NCI-H1930 (cell line): ENCODE results near the gene NPIPB8.
"Not testable (repeated sequence)": the region's sequence is repeated elsewhere in the genome, so short reads cannot be mapped to it uniquely, and the experiment has no call there.

Source experiments
- DNase-seq, 2 experiments: peaks; one replicate each; lab custom pipeline; 2025; lab: John Stamatoyannopoulos, UW

Gene NPIPB8

DNA sequence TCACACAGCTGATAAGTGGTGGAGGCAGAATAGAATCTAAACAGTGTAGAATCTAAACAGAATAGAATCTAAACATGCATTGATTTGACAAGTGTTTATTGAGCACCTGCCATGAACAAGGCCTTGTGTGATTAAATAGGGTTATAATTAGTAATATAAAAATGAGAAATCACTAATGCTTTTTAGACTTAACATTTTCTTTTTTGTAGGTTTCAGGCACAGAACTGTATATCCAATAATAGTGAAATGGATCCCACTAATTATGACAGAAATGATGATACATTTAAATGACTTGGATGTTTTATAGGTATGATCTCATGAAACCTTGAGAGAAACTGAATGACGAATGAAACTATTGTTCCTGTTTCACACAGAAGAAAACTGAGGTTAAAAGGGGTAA lies at the start of gene NPIPB8:
NPIPB8 (plus strand) TSS at position 301 of the 400 bp plus-strand sequence. CDS start 296 bp downstream, outside the sequence.
- not testable (repeated sequence) for DNase-seq

DNA sequence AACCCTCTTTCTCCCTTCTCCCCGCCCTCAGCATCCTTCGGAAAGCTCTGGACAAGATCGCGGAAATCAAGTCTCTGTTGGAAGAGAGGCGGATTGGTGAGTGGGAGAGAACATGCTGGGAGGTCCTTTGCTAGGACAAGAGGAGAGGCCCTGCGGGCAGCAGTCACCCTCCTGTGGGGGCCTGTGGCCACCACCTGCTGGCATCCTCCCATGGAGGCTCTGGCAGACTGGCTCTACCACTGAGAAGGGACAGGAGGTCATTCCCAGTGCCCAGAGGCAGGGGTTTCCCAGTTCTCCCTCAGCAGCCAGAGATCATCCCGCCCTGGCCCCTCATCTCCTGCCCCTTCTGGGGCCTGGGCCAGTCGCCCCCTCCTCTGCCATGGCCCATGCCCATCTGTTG lies 48.8 kb upstream of the NPIPB8 start:
- no peak for DNase-seq

DNA sequence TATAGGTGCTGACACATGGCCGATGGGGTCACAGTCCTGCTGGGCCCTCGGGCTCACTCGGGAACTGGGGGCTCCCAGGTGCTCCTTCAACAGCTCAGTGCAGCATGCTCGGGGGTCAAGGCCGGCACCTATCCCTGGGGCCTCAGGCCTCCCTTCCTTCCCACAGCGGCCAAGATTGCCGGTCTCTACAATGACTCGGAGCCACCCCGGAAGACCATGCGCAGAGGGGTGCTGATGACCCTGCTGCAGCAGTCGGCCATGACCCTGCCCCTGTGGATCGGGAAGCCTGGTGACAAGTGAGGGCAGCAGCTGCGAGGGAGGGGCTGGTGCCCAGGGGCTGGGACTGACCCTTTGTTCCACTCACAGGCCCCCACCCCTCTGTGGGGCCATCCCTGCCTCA lies 47.9 kb upstream of the NPIPB8 start:
- no peak for DNase-seq

DNA sequence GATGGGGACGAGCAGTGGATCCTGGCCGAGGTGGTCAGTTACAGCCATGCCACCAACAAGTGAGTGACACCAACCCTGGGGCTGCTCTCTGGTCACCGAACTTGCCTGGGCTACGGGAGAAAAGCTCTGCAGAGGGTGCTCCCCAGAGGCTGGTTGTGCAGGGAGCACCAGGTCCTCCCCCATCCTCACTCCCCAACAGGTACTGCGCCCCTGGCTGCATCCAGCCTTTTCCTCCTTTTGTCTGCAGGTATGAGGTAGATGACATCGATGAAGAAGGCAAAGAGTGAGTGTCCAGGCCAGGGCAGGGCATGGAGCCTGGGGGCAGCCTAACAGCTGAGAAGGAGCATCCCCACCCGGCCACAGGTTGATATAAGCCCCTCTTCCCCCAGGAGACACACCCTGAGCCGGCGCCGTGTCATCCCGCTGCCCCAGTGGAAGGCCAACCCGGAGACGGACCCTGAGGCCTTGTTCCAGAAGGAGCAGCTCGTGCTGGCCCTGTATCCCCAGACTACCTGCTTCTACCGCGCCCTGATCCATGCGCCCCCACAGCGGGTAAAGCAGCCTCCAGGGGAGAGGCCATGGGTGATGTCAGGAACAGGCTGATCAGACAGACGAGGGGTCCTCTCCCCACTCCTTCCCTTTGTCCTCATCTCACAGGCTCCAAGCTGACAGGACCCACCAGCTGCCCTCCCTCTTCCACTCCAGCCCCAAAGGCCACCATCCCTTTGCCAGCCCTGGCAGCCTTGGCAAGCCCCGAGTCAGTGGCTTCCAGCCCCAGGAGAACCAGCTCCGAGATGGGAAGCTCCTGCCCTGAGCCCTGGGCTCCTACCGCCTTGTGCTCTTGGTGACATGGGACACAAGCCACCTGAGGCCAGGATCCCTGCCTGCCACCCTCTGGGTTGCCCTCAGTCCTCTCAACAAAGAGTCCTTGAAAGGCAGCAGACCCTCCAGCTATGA lies 47.2 kb upstream of the NPIPB8 start:
- DNase-seq = no peak

DNA sequence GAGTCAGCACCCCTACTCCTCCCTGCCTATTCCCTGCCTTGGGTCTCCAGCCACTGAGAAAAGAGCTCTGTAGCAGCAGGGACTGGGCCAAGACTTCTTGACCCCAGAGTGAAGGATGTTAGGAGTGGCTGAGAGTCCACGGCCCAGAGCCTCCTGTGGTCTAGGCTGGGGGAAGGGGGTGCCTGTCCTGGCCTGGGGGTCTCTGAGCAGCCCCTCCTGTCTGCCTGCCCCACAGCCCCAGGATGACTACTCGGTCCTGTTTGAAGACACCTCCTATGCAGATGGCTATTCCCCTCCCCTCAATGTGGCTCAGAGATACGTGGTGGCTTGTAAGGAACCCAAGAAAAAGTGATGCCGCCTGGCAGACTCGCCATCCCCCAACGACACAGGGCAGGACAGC lies 46.5 kb upstream of the NPIPB8 start:
- no peak for DNase-seq

DNA sequence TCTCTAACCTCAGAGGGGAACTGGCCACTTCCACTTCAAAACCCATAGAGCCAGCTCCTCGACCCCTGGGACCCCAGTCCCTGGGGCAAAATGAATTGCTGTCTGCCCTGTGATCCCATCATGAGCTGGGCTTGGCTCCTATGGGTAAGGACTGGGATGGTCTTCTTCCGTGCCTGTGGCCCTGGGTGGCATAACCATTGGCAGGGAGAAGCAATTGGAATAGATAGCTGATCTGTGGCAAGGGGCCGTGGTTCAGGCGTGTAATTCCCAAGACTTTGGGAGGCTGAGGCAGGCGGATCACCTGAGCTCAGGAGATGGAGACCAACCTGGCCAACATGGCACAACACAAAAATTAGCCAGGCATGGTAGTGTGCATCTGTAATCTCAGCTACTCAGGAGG lies 45.4 kb upstream of the NPIPB8 start:
- no peak for DNase-seq

DNA sequence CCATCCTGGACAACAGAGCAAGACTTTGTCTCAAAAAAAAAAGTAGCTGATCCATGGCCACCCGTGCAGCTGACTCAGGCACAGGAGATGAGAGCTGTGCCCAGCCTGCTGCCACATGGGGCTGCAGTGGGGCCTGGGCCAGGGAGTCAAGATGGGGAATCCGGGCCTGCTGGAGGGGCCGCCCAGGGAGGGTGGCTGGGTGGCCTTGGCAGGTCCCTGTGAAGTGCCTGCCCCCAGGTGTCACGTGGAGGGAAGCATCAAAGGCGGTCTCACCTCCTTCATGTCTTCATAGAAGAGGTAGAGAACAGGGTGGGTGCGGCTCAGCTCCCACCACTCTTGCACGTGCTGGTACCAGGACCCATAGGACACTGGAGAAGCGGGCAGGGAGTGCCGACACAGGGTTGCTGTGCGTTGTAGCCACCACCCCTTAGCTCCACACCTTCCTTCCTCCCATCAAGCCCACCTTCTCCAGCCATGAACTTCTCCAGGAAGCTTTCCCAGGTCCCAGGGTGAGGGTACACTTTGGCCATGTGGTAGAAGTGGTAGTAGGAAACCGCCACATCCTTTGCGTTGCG lies 44.8 kb upstream of the NPIPB8 start:
- DNase-seq = no peak

DNA sequence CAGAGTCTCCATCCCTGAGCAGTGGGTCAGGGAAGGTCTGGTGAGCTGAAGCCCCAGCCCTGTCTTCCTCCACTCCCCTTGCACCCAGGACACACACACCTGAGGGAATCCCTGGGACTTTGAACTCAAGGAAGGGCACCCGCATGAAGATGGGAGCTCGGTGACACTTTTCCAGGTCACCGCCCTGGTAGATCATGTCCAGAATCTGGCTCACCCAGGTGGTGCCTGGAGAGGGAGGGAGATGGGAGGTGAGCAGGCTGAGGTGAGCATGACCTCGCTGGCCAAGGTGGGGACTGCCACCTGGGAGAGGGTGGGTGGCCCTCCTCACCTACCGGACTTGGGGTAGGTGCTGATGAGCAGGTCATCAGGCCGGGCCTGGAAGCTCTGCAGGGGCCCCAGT lies 42.4 kb upstream of the NPIPB8 start:
- not testable (repeated sequence) for DNase-seq

DNA sequence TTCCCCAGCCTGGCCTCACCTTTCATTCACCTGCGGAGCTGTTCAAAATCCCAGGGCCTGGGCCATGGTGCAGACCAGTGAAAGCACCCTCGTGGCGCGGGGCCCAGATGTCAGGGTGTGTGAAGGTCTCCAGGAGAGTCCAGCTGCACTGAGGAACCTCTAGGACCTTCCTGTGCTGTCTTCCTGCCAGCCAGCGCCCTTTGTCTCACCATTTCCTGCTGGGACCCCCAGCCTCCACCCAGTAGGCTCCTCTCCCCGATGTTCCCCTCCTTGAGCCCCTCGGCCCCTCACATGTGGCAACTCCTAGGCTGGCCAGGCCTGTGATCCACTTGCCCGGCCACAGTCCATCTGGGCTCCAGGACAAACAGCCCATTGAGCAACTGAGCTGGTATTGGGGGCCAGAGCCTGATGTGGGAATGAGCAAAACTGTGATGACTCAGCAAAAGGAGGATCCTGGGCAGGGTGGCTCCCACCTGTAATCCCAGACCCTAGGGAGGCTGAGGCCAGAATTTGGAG lies 41.7 kb upstream of the NPIPB8 start:
- no peak for DNase-seq

DNA sequence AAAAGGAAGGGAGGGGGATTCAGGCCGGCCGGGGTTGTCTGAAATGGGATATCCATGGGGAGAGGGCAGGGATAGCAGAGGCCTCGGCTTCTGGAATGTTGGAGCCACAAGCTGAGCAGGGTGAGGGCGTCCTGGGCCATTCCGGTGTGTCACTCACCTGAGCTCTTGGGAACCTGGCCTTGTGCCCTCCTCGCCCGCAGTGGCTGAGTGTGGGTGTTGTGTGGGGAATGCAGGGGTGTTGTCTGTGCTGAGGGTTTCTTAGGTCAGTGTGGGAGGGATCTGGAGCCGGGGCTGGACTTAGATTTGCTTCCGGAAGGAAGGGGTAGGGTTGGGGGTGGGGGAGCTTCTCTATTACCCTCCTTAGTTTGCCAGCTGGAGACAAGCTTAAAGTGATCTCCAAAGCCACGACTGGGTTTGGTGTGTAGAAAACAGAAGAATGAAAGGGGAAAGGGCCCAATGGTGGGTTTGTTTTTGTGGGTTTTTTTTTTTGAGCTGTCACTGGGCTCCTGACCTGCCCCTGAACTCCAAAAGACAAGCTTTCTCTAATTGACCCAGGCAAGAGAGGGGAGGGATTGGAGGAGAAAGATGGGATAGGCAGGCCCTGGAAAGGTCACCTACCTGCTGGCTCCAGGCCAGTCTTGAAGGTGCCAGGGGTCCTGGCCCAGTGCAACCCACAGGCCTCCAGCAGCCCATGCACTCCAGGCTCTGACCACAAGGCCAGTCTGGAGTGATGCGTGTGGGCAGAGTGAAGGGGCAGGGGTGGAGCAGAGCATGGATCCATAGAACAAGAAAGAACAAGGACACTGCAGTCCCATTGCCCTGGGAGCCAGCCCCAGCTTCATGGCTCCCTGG lies 40.8 kb upstream of the NPIPB8 start, which contains the start of gene SULT1A2:
SULT1A2 (minus strand) TSS at position 211 of the 852 bp plus-strand sequence. CDS start 1,120 bp downstream, outside the sequence.
- DNase-seq = no peak

DNA sequence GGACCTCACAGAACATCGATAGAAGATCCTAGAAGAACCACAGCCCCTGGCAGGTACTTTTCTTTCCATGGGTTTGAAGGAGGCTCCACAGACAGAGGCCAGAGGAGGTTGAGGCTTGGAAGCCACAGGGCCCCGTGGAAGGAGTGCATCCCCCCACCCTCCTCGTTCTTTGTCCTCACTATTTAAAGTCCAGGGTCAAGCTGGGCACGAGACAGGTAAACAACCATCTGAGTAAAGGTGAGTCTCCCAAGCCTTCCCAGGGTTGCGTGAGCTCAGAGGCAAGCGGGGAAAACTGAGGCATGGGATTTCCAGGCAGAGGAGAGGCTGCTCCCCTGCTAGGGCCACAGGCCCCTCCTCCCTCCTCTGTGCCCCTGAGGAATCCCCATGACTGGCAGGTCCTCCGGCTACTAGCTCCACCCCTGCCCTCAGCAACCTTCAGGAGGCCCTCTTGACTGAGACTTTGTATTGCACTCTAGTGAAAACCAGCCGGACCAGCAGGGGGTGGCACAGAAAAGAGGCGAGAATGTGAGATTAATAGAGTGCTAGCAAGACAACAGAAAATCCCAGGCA lies 40.1 kb upstream of the NPIPB8 start:
- no peak for DNase-seq

DNA sequence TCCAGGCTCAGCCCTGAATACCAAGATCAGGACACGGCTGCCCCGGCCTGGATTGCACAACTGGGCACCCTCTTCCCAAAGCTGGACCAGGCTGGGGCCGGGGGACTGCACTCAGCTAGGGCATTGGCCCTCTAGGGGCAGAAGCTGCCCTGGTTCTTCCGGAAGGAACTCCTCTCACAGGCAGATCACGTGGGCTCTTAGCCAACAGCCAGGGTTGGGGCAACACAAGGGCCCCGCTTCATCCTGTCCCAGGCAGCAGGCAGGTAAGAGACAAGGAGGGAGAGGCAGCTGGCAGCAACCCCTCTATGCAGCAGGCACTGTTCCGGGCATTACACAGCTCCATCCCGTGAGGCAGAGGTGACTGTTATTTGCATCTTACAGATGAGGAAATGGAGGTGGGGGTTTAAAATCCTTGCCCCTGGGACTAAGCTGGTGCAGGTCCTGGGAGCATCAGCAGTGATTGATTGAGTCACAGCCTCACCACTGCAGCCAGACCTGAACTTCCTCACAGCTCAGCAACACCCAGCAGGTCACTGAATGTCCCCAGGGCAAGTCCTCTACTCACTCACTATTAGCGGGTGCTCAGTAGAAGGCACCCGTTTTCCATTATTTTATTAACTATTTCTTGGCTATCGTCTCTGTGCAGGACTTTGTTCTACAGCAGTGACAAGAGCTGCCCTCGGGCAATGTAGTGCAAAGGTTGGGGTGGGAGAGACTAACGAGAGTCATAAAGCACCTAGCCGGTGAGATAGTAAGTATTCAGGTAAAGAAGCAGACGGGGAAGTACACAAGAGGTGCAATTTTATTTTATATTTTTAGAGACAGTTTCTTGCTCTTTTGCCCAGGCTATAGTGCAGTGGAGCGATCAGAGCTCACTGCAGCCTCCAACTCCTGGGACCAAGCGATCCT lies 38.2 kb upstream of the NPIPB8 start:
- DNase-seq = not testable (repeated sequence)

DNA sequence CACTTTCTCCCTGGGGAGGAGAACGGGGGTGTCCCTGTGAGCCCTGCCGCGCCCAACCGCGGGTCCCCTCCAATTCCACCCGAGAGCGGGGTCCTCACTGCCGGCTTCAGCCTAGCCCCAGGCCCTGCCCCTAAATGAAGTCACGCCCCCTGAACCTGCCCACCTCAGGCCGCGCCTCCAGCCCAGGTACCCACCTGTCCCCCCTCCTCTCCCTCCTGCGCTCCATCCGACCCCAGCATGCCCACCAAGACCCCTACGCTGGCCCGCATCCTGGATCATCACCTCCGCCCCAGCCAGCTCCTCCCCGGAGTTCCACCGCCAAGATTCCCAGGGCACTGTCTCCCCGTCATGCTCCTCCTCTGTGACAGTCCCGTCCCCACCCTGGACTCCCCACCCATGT lies 36.9 kb upstream of the NPIPB8 start:
- DNase-seq = not testable (repeated sequence)

DNA sequence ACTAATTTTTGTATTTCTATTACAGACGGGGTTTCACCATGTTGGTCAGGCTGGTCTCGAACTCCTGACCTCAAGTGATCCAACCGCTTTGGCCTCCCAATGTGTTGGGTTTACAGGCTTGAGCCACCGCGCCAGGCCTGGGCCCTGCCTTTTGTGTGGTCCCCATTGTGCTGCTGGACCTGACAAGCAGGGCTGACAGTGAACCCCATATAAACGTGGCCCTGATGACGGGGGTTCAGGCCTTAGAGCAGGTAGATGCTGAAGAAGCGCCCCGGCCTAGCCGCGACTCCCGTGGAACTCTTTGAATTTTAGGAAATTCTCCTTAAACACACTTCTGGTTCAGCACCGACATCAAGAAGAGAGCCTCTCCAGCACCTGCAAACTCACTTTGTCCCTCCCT lies 36.3 kb upstream of the NPIPB8 start:
- not testable (repeated sequence) for DNase-seq

DNA sequence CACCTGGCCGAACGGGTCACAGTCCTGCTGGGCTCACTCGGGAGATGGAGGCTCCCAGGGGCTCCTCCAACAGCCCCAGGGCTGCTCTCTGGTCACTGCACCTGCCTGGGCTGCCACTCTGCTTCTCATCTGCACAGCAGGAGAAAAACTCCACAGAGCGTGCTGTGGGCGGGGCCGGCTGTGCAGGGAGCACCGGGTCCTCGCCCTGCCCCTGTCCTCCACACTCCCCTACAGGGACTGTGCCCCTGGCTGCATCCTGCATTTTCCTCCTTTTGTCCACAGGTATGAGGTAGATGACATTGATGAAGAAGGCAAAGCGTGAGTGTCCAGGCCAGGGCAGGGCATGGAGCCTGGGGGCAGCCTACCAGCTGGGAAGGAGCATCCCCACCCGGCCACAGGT lies 35.8 kb upstream of the NPIPB8 start:
- DNase-seq = not testable (repeated sequence)

DNA sequence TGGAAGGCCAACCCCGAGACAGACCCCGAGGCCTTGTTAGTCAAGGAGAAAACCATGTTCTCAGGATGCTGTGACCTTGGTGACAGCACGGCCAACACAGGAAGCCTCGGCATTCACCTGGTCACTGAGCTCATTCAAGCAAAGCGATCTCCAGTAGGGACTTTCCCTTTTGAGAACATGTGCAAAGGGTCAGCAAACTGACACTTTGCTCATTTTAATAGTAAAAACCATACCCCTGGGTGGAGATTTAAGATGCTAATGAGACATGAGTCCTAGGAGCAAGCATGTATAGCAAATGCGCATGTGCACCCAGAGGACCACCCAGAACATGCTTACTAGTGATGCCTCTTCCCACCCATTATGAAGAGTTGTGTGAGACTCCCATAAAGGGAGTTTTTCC lies 35.3 kb upstream of the NPIPB8 start:
- DNase-seq = no peak

DNA sequence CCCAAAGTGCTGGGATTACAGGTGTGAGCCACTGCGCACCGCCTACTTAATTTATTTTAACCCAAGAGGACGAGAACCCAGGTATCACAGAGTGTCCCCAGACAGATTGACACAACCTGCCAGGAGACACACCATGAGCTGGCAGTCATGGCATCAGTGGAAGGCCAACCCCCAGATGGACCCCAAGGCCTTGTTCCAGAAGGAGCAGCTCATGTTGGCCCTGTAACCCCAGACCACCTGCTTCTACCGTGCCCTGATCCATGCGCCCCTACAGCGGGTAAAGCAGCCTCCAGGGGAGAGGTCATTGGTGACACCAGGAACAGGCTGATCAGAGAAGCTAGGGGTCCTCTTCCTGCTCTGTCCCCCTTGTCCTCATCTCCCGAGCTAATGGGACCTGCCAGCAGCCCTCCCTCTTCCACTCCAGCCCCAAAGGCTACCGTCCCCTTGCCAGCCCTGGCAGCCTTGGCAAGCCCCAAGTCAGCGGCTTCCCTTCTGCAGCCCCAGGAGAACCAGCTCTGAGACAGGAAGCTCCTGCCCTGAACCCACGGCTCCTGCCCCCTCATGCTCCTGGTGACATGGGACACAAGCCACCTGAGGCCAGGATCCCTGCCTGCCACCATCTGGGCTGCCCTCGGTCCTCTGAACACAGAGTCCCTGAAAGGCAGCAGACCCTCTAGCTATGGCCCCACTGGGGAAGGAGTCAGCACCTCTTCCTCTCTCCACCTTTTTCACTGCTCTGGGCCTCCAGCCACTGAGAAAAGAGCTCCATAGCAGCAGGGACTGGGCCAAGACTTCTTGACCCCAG lies 34.3 kb upstream of the NPIPB8 start:
- no peak for DNase-seq

DNA sequence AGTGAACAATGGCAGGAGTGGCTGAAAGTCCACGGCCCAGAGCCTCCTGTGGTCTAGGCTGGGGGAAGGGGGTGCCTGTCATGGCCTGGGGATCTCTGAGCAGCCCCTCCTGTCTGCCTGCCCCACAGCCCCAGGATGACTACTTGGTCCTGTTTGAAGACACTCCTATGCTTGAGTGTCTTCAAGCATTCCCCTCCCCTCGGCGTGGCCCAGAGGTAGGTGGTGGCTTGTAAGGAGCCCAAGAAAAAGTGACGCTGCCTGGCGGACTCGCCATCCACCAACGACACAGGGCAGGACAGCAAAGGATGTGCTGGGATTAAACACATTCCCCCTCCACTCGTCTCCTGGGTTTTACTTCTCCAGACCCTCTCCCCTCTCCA lies 33.7 kb upstream of the NPIPB8 start:
- DNase-seq = no peak

DNA sequence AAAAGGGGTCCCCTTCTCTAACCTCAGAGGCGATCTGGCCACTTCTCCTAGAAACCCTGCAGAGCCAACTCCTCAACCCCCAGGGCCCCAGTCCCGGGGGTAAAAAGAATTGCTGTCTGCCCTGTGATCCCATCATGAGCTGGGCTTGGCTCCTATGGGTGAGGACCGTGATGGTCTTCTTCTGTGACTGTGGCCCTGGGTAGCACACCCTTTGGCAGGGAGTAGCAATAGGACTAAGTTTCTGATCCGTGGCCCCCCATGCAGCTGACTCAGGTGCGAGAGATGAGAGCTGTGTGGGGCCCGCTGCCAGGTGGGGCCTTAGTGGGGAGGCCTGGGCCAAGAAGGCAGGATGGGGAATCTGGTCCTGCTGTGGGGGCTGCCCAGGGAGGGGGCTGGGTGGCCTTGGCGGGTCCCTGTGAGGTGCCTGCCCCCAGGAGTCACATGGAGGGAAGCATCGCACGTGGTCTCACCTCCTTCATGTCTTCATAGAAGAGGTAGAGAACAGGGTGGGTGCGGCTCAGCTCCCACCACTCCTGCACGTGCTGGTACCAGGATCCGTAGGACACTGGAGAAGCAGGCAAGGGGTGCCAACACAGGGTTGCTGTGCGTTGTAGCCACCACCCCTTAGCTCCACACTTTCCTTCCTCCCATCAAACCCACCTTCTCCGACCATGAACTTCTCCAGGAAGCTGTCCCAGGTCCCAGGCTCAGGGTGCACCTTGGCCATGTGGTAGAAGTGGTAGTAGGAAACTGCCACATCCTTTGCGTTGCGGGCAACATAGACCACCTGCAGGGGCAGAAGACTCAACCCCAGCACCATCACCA lies 31.4 kb upstream of the NPIPB8 start:
- DNase-seq = no peak
